ENCODE results near the gene DBNL. TPM values are rescaled to one million over a fixed set of nuclear protein-coding genes. Genes with fewer than 3 reads are reported as not detected.
A peak's percentile ranks its signal among the peaks of the same experiment; 100 is the strongest.

Gene DBNL
- total RNA-seq, 1 donor from 2014 or later = 85.0 TPM

GRCh38 chr7:44101966-44102845 is 57.7 kb downstream of the DBNL start:
- H3K27me3 Mint-ChIP-seq (ENCODE audit: low read depth, unreplicated experiment) = no peaks in the 10 kb centered on the region
- H3K4me3 ChIP-seq (ENCODE audit: insufficient read depth, low read depth, low read length) = no peak overlapping the region
- no peak for FAIRE-seq
- H3K4me1 ChIP-seq (ENCODE audit: insufficient read depth, low read length) = peaks cover 29% of the 10 kb centered on the region
- TF ChIP-seq EZH2 (IDR thresholded peaks at IDR 0.05; ENCODE audit: insufficient read depth, low read length) = no peak
- no peak for TF ChIP-seq CTCF (IDR thresholded peaks at IDR 0.05; ENCODE audit: insufficient read depth, low read depth, low read length)
- peaks cover 15% of the 10 kb centered on the region for H3K79me2 ChIP-seq (ENCODE audit: insufficient read depth, low read length)
- peak overlapping the region; percentile 22 for H2AFZ ChIP-seq (ENCODE audit: low read depth, low read length)
- peaks cover 6% of the 10 kb centered on the region for H3K36me3 Mint-ChIP-seq (ENCODE audit: low read depth, unreplicated experiment)
- H4K20me1 ChIP-seq (ENCODE audit: insufficient read depth, low read length) = peaks cover 19% of the 10 kb centered on the region
- peaks cover 34% of the 10 kb centered on the region for H3K4me1 Mint-ChIP-seq (ENCODE audit: low read depth, unreplicated experiment)
- H3K9ac ChIP-seq (ENCODE audit: low read length) = no peak overlapping the region
- no peaks in the 10 kb centered on the region for H3K27me3 ChIP-seq (ENCODE audit: insufficient read depth, low read length)
- H3K36me3 ChIP-seq (ENCODE audit: insufficient read depth, low read length) = no peaks in the 10 kb centered on the region
- H3K27ac Mint-ChIP-seq (ENCODE audit: unreplicated experiment) = peak overlapping the region; percentile 81
- H3K4me3 Mint-ChIP-seq (ENCODE audit: unreplicated experiment) = peak overlapping the region; percentile 17
- no peaks in the 10 kb centered on the region for H3K9me3 Mint-ChIP-seq (ENCODE audit: unreplicated experiment)
- peak; percentile 53 for DNase-seq (ENCODE audit: low read depth)
- H3K4me2 ChIP-seq (ENCODE audit: low read length) = no peak overlapping the region
- no peak overlapping the region for H3K27ac ChIP-seq (ENCODE audit: low read depth, low read length)
- no peaks in the 10 kb centered on the region for H3K9me3 ChIP-seq (ENCODE audit: insufficient read depth, low read depth, low read length)

- no peak overlapping the region for H3K4me2 ChIP-seq (ENCODE audit: low read length)
- no peak overlapping the region for H3K27ac ChIP-seq (ENCODE audit: low read depth, low read length)
- FAIRE-seq (no peak), DNase-seq (ENCODE audit: low read depth) (no peak)
- H3K9ac ChIP-seq (ENCODE audit: low read length) = no peak overlapping the region
- H4K20me1 ChIP-seq (ENCODE audit: insufficient read depth, low read length) = peaks cover 24% of the 10 kb centered on the region
- H3K4me3 Mint-ChIP-seq (ENCODE audit: unreplicated experiment) = peak overlapping the region; percentile 66
- no peaks in the 10 kb centered on the region for H3K9me3 ChIP-seq (ENCODE audit: insufficient read depth, low read depth, low read length)
- peak overlapping the region; percentile 22 for H2AFZ ChIP-seq (ENCODE audit: low read depth, low read length)
- peaks cover 6% of the 10 kb centered on the region for H3K36me3 Mint-ChIP-seq (ENCODE audit: low read depth, unreplicated experiment)
- peaks cover 15% of the 10 kb centered on the region for H3K79me2 ChIP-seq (ENCODE audit: insufficient read depth, low read length)
- no peaks in the 10 kb centered on the region for H3K9me3 Mint-ChIP-seq (ENCODE audit: unreplicated experiment)
- no peak overlapping the region for H3K4me3 ChIP-seq (ENCODE audit: insufficient read depth, low read depth, low read length)
- H3K4me1 Mint-ChIP-seq (ENCODE audit: low read depth, unreplicated experiment) = peaks cover 34% of the 10 kb centered on the region
- H3K27me3 ChIP-seq (ENCODE audit: insufficient read depth, low read length) = no peaks in the 10 kb centered on the region
- H3K27ac Mint-ChIP-seq (ENCODE audit: unreplicated experiment) = peak overlapping the region; percentile 81
- TF ChIP-seq EZH2 (IDR thresholded peaks at IDR 0.05; ENCODE audit: insufficient read depth, low read length) = no peak
- peaks cover 29% of the 10 kb centered on the region for H3K4me1 ChIP-seq (ENCODE audit: insufficient read depth, low read length)
- H3K36me3 ChIP-seq (ENCODE audit: insufficient read depth, low read length) = no peaks in the 10 kb centered on the region
- no peaks in the 10 kb centered on the region for H3K27me3 Mint-ChIP-seq (ENCODE audit: low read depth, unreplicated experiment)
These were observed 58.5 kb downstream of the DBNL start for GRCh38 chr7:44102846-44103565.

GRCh38 chr7:44103566-44103922 is 59.0 kb downstream of the DBNL start:
- H2AFZ ChIP-seq (ENCODE audit: low read depth, low read length) = peak overlapping the region; percentile 34
- peaks cover 29% of the 10 kb centered on the region for H3K4me1 ChIP-seq (ENCODE audit: insufficient read depth, low read length)
- FAIRE-seq = no peak
- peak overlapping the region; percentile 50 for H3K4me2 ChIP-seq (ENCODE audit: low read length)
- no peak for DNase-seq (ENCODE audit: low read depth)
- no peak overlapping the region for H3K27ac Mint-ChIP-seq (ENCODE audit: unreplicated experiment)
- no peak overlapping the region for H3K9ac ChIP-seq (ENCODE audit: low read length)
- peaks cover 34% of the 10 kb centered on the region for H3K4me1 Mint-ChIP-seq (ENCODE audit: low read depth, unreplicated experiment)
- no peak overlapping the region for H3K4me3 ChIP-seq (ENCODE audit: insufficient read depth, low read depth, low read length)
- H3K9me3 Mint-ChIP-seq (ENCODE audit: unreplicated experiment) = no peaks in the 10 kb centered on the region
- peaks cover 6% of the 10 kb centered on the region for H3K36me3 Mint-ChIP-seq (ENCODE audit: low read depth, unreplicated experiment)
- H3K27me3 ChIP-seq (ENCODE audit: insufficient read depth, low read length) = no peaks in the 10 kb centered on the region
- TF ChIP-seq CTCF (IDR thresholded peaks at IDR 0.05; ENCODE audit: insufficient read depth, low read depth, low read length) (no peak), EZH2 (IDR thresholded peaks at IDR 0.05; ENCODE audit: insufficient read depth, low read length) (no peak)
- no peaks in the 10 kb centered on the region for H3K27me3 Mint-ChIP-seq (ENCODE audit: low read depth, unreplicated experiment)
- no peaks in the 10 kb centered on the region for H3K36me3 ChIP-seq (ENCODE audit: insufficient read depth, low read length)
- peaks cover 24% of the 10 kb centered on the region for H4K20me1 ChIP-seq (ENCODE audit: insufficient read depth, low read length)
- H3K79me2 ChIP-seq (ENCODE audit: insufficient read depth, low read length) = peaks cover 15% of the 10 kb centered on the region
- H3K4me3 Mint-ChIP-seq (ENCODE audit: unreplicated experiment) = peak overlapping the region; percentile 66
- no peak overlapping the region for H3K27ac ChIP-seq (ENCODE audit: low read depth, low read length)
- H3K9me3 ChIP-seq (ENCODE audit: insufficient read depth, low read depth, low read length) = no peaks in the 10 kb centered on the region

Data from astrocyte (in vitro differentiated cells and primary cell).